ENCODE results near the gene ELOF1. TPM values are rescaled to one million over a fixed set of nuclear protein-coding genes. Genes with fewer than 3 reads are reported as not detected.

Gene ELOF1
- total RNA-seq, 2 experiments from 2014 or later, result 31.8 to 33.2 TPM

DNA sequence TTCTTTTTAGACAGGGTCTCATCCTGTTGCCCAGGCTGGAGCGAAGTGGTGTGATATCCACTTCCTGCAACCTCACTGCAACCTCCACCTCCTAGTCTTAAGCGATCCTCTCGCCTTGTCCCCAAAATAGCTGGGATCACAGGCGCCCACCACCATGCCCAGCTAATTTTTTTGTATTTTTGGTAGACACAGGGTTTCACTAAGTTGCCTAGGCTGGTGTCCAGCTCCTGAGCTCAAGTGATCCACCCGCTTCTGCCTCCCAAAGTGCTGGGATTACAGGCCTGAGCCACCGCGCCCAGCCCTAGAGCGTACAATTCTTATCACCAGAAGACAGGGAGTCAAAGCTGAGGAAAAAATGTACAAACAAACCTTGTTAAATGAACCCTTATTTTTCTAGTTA, 4.5 kb upstream of the ELOF1 start:
- H3K4me3 ChIP-seq (ENCODE audit: low read length), result no peak overlapping the region
- intact Hi-C loops (cut with DNase I, micrococcal nuclease), result no loop called here
- TF ChIP-seq CTCF (IDR thresholded peaks at IDR 0.05), result no peak
- DNase-seq (no peak), ATAC-seq (ENCODE audit: poor library complexity) (no peak)
- no peaks in the 10 kb centered on the region for H3K9me3 ChIP-seq (ENCODE audit: control insufficient read depth in 1 of 2, insufficient read depth in 1 of 2, low read length in 2 of 2)
- peaks cover 22% of the 10 kb centered on the region for H3K4me1 ChIP-seq (ENCODE audit: insufficient read depth, low read length)
- Mint-ChIP-seq H3K9me3 (no peaks in the 10 kb centered on the region), H3K36me3 (ENCODE audit: low read depth) (peaks cover 9% of the 10 kb centered on the region), H3K4me3 (no peak overlapping the region), H3K27me3 (no peaks in the 10 kb centered on the region), H3K4me1 (ENCODE audit: low read depth) (peaks cover 15% of the 10 kb centered on the region), H3K27ac (no peak overlapping the region)
- ChIA-PET CTCF (no interaction called here), POLR2A (interaction anchor here (0.8 kb wide), 1 partner anchor 15 kb away, joined by 3 read pairs; no protein-coding TSS in a partner anchor)
- H3K27me3 ChIP-seq (ENCODE audit: control insufficient read depth in 1 of 2, insufficient read depth in 2 of 2, low read length in 2 of 2), result no peaks in the 10 kb centered on the region
- H3K27ac ChIP-seq (ENCODE audit: low read depth in 1 of 2, low read length in 2 of 2), result no peak overlapping the region
- no peaks in the 10 kb centered on the region for H3K36me3 ChIP-seq (ENCODE audit: insufficient read depth, low read length)

- Mint-ChIP-seq H3K4me1 (ENCODE audit: low read depth) (peaks cover 34% of the 10 kb centered on the region), H3K36me3 (ENCODE audit: low read depth) (peaks cover 24% of the 10 kb centered on the region), H3K27me3 (no peaks in the 10 kb centered on the region), H3K27ac (peak overlapping the region; percentile 70), H3K4me3 (peak overlapping the region; percentile 91), H3K9me3 (no peaks in the 10 kb centered on the region)
- H3K36me3 ChIP-seq (ENCODE audit: insufficient read depth, low read length), result peaks cover 7% of the 10 kb centered on the region
- H3K4me3 ChIP-seq (ENCODE audit: low read length), result peak overlapping the region; percentile 94
- ChIA-PET CTCF (interaction anchor here (0.5 to 1.4 kb wide), 8 partner anchors 16 to 140 kb away, joined by 3 to 4 read pairs (median 3); no protein-coding TSS in a partner anchor), POLR2A (interaction anchor here (1.0 to 2.7 kb wide), 2 partner anchors 18 to 179 kb away, joined by 3 to 11 read pairs; no protein-coding TSS in a partner anchor)
- H3K27ac ChIP-seq (ENCODE audit: low read depth in 1 of 2, low read length in 2 of 2), result no peak overlapping the region
- no peaks in the 10 kb centered on the region for H3K27me3 ChIP-seq (ENCODE audit: control insufficient read depth in 1 of 2, insufficient read depth in 2 of 2, low read length in 2 of 2)
- DNase-seq (peak in 11 of 14 experiments; percentile 18 to 84 (median 48)), ATAC-seq (ENCODE audit: poor library complexity) (peak; percentile 33)
- H3K4me1 ChIP-seq (ENCODE audit: insufficient read depth, low read length), result peaks cover 37% of the 10 kb centered on the region
- TF ChIP-seq CTCF (IDR thresholded peaks at IDR 0.05), result peak; percentile 74
- intact Hi-C loops (cut with DNase I, micrococcal nuclease), result loop anchor here (1.0 kb wide), 1 partner anchor 27 kb away; no protein-coding TSS in a partner anchor
- no peaks in the 10 kb centered on the region for H3K9me3 ChIP-seq (ENCODE audit: control insufficient read depth in 1 of 2, insufficient read depth in 1 of 2, low read length in 2 of 2)
Observed at GRCh38 chr19:11560404-11561051, 1.5 kb upstream of the ELOF1 start.

- peaks cover 41% of the 10 kb centered on the region for H3K36me3 ChIP-seq (ENCODE audit: insufficient read depth, low read length)
- no peak for ATAC-seq (ENCODE audit: poor library complexity)
- Mint-ChIP-seq H3K4me3 (peak overlapping the region; percentile 73), H3K4me1 (ENCODE audit: low read depth) (peaks cover 44% of the 10 kb centered on the region), H3K36me3 (ENCODE audit: low read depth) (peaks cover 40% of the 10 kb centered on the region), H3K27ac (peak overlapping the region; percentile 49), H3K9me3 (no peaks in the 10 kb centered on the region), H3K27me3 (no peaks in the 10 kb centered on the region)
- H3K4me3 ChIP-seq (ENCODE audit: low read length), result no peak overlapping the region
- intact Hi-C loops (cut with DNase I, micrococcal nuclease), result loop anchor here in 1 of 2 experiments (1.0 kb wide), 1 partner anchor 21 kb away; no protein-coding TSS in a partner anchor
- POLR2A ChIA-PET, result no interaction called here
- no peak overlapping the region for H3K27ac ChIP-seq (ENCODE audit: low read depth in 1 of 2, low read length in 2 of 2)
- DNase-seq, result no peak
- H3K27me3 ChIP-seq (ENCODE audit: control insufficient read depth in 1 of 2, insufficient read depth in 2 of 2, low read length in 2 of 2), result no peaks in the 10 kb centered on the region
- CTCF ChIA-PET, result no interaction called here
- H3K9me3 ChIP-seq (ENCODE audit: control insufficient read depth in 1 of 2, insufficient read depth in 1 of 2, low read length in 2 of 2), result no peaks in the 10 kb centered on the region
- H3K4me1 ChIP-seq (ENCODE audit: insufficient read depth, low read length), result peaks cover 45% of the 10 kb centered on the region
- TF ChIP-seq CTCF (IDR thresholded peaks at IDR 0.05), result no peak
Observed at GRCh38 chr19:11556634-11557420, 2.2 kb downstream of the ELOF1 start.

Data from CD4-positive, alpha-beta T cell (primary cell).